Suprapubic skin (tissue), 4 donors: ENCODE measurements around the gene PAPOLG. TPM values are rescaled to one million over a fixed set of nuclear protein-coding genes. Genes with fewer than 3 reads are reported as not detected.

ENCODE experiments used
- DNase-seq, 2 donors: peaks; one replicate each; pipeline ENCODE4 v3.0.0-alpha.2; 2019; ENCODE audit warnings: low spot score in 2 of 2
- H3K27ac ChIP-seq: fragments of 200-600 bp; sonication (generic); one replicate; pipeline ENCODE4 v1.5.1; 2019
- H3K27me3 ChIP-seq: fragments of 200-600 bp; sonication (generic); one replicate; pipeline ENCODE4 v1.5.1; 2019
- H3K36me3 ChIP-seq: fragments of 200-600 bp; sonication (generic); one replicate; pipeline ENCODE4 v1.5.1; 2019
- H3K4me1 ChIP-seq: fragments of 200-600 bp; sonication (generic); one replicate; pipeline ENCODE4 v1.5.1; 2019
- H3K4me3 ChIP-seq: fragments of 200-600 bp; sonication (generic); one replicate; pipeline ENCODE4 v1.5.1; 2019; ENCODE audit warnings: mild to moderate bottlenecking
- H3K9me3 ChIP-seq: fragments of 200-600 bp; sonication (generic); one replicate; pipeline ENCODE4 v1.5.1; 2019
- EP300 ChIP-seq: sonication (generic); formaldehyde crosslinking; IDR thresholded peaks from one replicate; pipeline ENCODE4 v1.6.1; 2017; ENCODE audit warnings: antibody characterized with exemption
- POLR2A ChIP-seq, 2 donors: fragments of 450-650 bp; IDR thresholded peaks; one replicate each; pipeline ENCODE4 v1.6.1; 2017; ENCODE audit warnings: antibody characterized with exemption in 2 of 2, mild to moderate bottlenecking in 2 of 2, moderate library complexity in 2 of 2
- POLR2AphosphoS5 ChIP-seq, 3 donors: sonication (generic); formaldehyde crosslinking; IDR thresholded peaks; one replicate each; pipeline ENCODE4 v1.6.1; 2017; ENCODE audit warnings: antibody characterized with exemption in 3 of 3
- WGBS: methylation state at CpG from one replicate; pipeline ENCODE4 v1.1.5; 2018; 5-methylcytosine and 5-hydroxymethylcytosine counted together
- total RNA-seq, 4 donors: library from RNA; depleted of rRNA; stranded (reverse); fragments of >200 nt; gene quantifications; one replicate each; pipeline ENCODE4 v1.1.0, GENCODE V29; 2016
- TF ChIP-seq, protein P1 (sequence below), 2 donors: fragments of 200-600 bp in 1 of 2; fragments of 450-650 bp in 1 of 2; sonication (generic) in 1 of 2; IDR thresholded peaks; one replicate each; pipeline ENCODE4 v1.5.1; 2016 to 2019; ENCODE audit warnings: antibody characterized with exemption in 2 of 2, mild to moderate bottlenecking in 1 of 2, moderate library complexity in 1 of 2

The PAPOLG gene
- total RNA-seq, 4 donors from 2014 or later: 15.4 to 23.0 (median 19.5) TPM

DNA sequence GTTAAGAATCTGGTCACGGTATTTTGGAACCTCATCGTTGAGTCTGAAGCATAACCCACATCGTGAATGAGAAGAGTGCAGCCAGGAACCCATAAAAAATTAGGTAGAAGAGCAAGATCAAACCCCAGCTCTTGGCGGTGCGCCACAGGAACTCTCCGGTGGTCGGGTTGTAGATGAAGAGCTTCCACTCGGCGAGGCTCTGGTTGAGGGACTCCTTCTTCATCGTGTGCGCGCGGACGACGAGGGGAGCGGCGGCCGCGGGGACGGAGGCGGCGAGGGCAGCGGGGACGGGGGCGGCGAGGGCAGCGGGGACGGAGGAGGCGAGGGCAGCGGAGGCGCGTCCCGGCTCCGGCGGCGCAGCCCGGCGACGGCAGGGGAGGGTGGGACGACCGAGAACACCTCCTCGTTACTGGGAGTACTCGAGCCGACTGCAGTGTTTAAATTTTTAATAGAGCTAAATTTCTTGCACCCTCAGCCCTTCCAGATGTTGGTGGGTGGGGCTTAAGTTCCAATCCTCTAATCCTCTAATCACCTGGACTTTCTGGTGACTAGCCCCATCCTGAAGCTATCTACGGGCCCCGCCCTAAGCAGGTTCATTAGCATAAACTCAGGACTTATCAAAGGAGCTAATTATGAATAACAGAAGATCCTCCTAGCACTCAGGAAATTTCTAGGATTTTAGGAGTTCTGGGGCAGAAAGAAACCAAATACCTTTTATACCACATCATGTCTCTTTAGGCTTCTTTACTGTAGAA, 20.4 kb upstream of the PAPOLG start:
- Histone ChIP-seq H3K27ac (no peak overlapping the region), H3K36me3 (no peaks in the 10 kb centered on the region), H3K27me3 (peaks cover 23% of the 10 kb centered on the region), H3K4me1 (peaks cover 8% of the 10 kb centered on the region), H3K4me3 (peak overlapping the region; percentile 51), H3K9me3 (no peaks in the 10 kb centered on the region)
- 2% methylated on average over 17 of the region's 46 CpGs for WGBS
- DNase-seq: no peak
- TF ChIP-seq, protein P1, sequence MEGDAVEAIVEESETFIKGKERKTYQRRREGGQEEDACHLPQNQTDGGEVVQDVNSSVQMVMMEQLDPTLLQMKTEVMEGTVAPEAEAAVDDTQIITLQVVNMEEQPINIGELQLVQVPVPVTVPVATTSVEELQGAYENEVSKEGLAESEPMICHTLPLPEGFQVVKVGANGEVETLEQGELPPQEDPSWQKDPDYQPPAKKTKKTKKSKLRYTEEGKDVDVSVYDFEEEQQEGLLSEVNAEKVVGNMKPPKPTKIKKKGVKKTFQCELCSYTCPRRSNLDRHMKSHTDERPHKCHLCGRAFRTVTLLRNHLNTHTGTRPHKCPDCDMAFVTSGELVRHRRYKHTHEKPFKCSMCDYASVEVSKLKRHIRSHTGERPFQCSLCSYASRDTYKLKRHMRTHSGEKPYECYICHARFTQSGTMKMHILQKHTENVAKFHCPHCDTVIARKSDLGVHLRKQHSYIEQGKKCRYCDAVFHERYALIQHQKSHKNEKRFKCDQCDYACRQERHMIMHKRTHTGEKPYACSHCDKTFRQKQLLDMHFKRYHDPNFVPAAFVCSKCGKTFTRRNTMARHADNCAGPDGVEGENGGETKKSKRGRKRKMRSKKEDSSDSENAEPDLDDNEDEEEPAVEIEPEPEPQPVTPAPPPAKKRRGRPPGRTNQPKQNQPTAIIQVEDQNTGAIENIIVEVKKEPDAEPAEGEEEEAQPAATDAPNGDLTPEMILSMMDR (IDR thresholded peaks at IDR 0.05): no peak
- TF ChIP-seq POLR2A (IDR thresholded peaks at IDR 0.05) (no peak), POLR2AphosphoS5 (IDR thresholded peaks at IDR 0.05) (no peak)

DNA sequence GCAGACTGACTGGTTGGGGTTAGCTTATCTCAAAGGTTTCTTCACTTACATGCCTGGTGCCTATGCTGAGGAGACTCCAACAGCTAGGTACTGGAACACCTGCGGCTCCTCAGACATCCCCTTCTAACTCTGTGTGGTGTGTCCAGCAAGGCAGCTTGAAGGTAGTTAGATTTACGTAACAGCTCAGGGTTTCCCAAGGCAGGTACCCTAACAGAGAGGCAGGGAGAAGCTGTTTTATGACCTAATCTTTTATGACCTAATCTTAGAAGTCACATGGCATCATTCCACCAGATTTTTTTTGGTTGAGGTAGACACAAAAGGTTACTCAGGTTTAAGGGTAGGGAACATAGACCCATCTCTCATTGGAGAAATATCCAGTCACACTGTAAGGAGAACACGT, 17.4 kb upstream of the PAPOLG start:
- Histone ChIP-seq H3K4me1 (peaks cover 8% of the 10 kb centered on the region), H3K4me3 (no peak overlapping the region), H3K9me3 (no peaks in the 10 kb centered on the region), H3K27me3 (peaks cover 23% of the 10 kb centered on the region), H3K36me3 (no peaks in the 10 kb centered on the region), H3K27ac (no peak overlapping the region)
- TF ChIP-seq, protein P1 (IDR thresholded peaks at IDR 0.05): no peak
- WGBS: 89% methylated on average over 3 of the region's 3 CpGs
- no peak for DNase-seq

DNA sequence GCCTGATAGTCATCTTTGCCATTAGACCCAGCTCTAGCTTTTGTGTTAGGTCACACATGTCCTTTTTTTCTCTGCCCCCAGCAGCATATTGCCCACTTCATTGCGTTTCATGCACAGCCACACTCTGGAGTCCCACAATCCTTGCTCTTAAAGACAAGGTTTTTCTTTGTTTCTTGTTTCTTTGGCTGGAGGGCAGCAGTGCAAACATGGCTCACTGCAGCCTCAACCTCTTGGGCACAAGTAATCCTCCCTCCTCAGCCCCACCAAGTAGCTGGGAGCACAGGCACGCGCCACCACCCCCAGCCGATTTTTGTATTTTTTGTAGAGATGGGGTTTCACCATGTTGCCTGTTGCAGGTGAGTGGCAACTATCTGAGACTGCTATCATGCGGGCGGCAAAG, 16.9 kb upstream of the PAPOLG start:
- 89% methylated on average over 6 of the region's 6 CpGs for WGBS
- no peak for DNase-seq
- Histone ChIP-seq H3K4me1 (peaks cover 8% of the 10 kb centered on the region), H3K4me3 (no peak overlapping the region), H3K27ac (no peak overlapping the region), H3K27me3 (peaks cover 23% of the 10 kb centered on the region), H3K36me3 (no peaks in the 10 kb centered on the region), H3K9me3 (no peaks in the 10 kb centered on the region)
- TF ChIP-seq EP300 (no peak), POLR2A (IDR thresholded peaks at IDR 0.05) (no peak), POLR2AphosphoS5 (IDR thresholded peaks at IDR 0.05) (no peak)
- TF ChIP-seq, protein P1 (IDR thresholded peaks at IDR 0.05): no peak

DNA sequence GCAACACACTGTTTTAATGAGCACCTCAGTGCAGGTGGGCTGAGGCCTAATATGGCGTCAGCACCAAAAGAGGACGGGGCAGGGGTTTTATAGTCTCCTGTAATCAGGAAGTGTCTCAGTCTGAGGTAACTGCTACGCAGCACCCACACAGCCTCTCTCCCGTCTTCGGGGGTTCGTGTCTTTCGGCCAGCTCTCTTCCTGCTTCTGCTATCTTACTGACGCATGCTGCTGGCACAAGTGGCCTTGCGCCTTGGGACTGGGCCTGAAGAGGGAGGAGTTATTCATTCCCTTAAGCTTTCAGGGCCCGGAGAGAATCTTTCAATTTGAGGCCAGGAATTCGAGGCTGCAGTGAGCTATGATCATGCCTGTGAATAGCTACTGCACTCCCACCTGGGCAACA, 14.5 kb upstream of the PAPOLG start:
- no peak for DNase-seq
- no peaks in the 10 kb centered on the region for H3K4me1 ChIP-seq

DNA sequence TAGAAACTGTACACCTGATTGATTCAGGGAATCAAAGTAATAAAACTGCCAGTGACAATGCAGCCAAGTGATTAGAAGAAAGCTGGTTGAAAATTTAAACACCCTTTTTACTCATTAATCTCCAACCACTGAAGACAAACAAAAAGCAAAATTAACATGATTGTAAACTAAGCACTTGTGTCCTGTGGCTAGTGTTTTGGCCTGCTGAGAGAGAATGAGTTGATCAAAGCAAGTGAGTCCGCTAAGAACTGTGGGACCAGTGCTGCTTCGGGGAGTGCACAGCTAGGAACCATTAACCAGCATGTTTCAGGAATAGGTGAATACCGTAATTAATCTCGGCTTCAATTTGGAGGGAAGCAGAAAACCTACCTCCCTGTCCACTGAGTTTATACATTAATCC, 13.6 kb upstream of the PAPOLG start:
- TF ChIP-seq POLR2AphosphoS5 (IDR thresholded peaks at IDR 0.05) (no peak), EP300 (no peak), POLR2A (IDR thresholded peaks at IDR 0.05) (no peak)
- TF ChIP-seq, protein P1 (IDR thresholded peaks at IDR 0.05): no peak
- WGBS: 86% methylated on average over 4 of the region's 4 CpGs
- no peak for DNase-seq
- Histone ChIP-seq H3K27ac (no peak overlapping the region), H3K4me3 (no peak overlapping the region), H3K4me1 (no peaks in the 10 kb centered on the region), H3K27me3 (peaks cover 20% of the 10 kb centered on the region), H3K36me3 (no peaks in the 10 kb centered on the region), H3K9me3 (no peaks in the 10 kb centered on the region)

More for the DNA sequence above, 14.5 kb upstream of the PAPOLG start:
- 95% methylated on average over 11 of the region's 11 CpGs for WGBS
- Histone ChIP-seq H3K36me3 (no peaks in the 10 kb centered on the region), H3K9me3 (no peaks in the 10 kb centered on the region), H3K27me3 (peaks cover 23% of the 10 kb centered on the region), H3K4me3 (no peak overlapping the region), H3K27ac (no peak overlapping the region)
- TF ChIP-seq POLR2AphosphoS5 (IDR thresholded peaks at IDR 0.05) (no peak), EP300 (no peak), POLR2A (IDR thresholded peaks at IDR 0.05) (no peak)
- TF ChIP-seq, protein P1 (IDR thresholded peaks at IDR 0.05): no peak
